Neural cell (in vitro differentiated cells): ENCODE measurements around the gene C7orf57.

Experiments
- EP300 ChIP-seq: fragments of 450-650 bp; conservative IDR thresholded peaks from 2 replicates; pipeline ENCODE4 v1.6.1; 2014; ENCODE audit warnings: antibody characterized with exemption, mild to moderate bottlenecking, moderate library complexity; ENCODE audit not compliant: poor library complexity, severe bottlenecking
- EZH2 ChIP-seq: fragments of 200-600, 300-800 bp; shearing (Covaris generic), sonication (generic); IDR thresholded peaks from 2 replicates; pipeline ENCODE4 v1.6.1; 2014; ENCODE audit warnings: antibody characterized with exemption, low read length, borderline replicate concordance, mild to moderate bottlenecking; ENCODE audit not compliant: insufficient read depth, poor library complexity, severe bottlenecking
- POLR2AphosphoS5 ChIP-seq: IDR thresholded peaks from 2 replicates; pipeline ENCODE4 v1.6.1; 2012
- TF ChIP-seq, protein P1 (sequence below): IDR thresholded peaks from 2 replicates; pipeline ENCODE4 v1.6.1; 2012; ENCODE audit warnings: borderline replicate concordance
- TF ChIP-seq, protein P2 (sequence below): fragments of 450-650 bp; IDR thresholded peaks from 2 replicates; pipeline ENCODE4 v1.5.1; 2014; ENCODE audit warnings: antibody characterized with exemption, mild to moderate bottlenecking, moderate library complexity; ENCODE audit not compliant: poor library complexity, severe bottlenecking

- TF ChIP-seq, protein P1, sequence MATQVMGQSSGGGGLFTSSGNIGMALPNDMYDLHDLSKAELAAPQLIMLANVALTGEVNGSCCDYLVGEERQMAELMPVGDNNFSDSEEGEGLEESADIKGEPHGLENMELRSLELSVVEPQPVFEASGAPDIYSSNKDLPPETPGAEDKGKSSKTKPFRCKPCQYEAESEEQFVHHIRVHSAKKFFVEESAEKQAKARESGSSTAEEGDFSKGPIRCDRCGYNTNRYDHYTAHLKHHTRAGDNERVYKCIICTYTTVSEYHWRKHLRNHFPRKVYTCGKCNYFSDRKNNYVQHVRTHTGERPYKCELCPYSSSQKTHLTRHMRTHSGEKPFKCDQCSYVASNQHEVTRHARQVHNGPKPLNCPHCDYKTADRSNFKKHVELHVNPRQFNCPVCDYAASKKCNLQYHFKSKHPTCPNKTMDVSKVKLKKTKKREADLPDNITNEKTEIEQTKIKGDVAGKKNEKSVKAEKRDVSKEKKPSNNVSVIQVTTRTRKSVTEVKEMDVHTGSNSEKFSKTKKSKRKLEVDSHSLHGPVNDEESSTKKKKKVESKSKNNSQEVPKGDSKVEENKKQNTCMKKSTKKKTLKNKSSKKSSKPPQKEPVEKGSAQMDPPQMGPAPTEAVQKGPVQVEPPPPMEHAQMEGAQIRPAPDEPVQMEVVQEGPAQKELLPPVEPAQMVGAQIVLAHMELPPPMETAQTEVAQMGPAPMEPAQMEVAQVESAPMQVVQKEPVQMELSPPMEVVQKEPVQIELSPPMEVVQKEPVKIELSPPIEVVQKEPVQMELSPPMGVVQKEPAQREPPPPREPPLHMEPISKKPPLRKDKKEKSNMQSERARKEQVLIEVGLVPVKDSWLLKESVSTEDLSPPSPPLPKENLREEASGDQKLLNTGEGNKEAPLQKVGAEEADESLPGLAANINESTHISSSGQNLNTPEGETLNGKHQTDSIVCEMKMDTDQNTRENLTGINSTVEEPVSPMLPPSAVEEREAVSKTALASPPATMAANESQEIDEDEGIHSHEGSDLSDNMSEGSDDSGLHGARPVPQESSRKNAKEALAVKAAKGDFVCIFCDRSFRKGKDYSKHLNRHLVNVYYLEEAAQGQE: no peak
- no peak for TF ChIP-seq EP300
- no peak for TF ChIP-seq POLR2AphosphoS5
- TF ChIP-seq, protein P2, sequence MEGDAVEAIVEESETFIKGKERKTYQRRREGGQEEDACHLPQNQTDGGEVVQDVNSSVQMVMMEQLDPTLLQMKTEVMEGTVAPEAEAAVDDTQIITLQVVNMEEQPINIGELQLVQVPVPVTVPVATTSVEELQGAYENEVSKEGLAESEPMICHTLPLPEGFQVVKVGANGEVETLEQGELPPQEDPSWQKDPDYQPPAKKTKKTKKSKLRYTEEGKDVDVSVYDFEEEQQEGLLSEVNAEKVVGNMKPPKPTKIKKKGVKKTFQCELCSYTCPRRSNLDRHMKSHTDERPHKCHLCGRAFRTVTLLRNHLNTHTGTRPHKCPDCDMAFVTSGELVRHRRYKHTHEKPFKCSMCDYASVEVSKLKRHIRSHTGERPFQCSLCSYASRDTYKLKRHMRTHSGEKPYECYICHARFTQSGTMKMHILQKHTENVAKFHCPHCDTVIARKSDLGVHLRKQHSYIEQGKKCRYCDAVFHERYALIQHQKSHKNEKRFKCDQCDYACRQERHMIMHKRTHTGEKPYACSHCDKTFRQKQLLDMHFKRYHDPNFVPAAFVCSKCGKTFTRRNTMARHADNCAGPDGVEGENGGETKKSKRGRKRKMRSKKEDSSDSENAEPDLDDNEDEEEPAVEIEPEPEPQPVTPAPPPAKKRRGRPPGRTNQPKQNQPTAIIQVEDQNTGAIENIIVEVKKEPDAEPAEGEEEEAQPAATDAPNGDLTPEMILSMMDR: no peak
- no peak for TF ChIP-seq EZH2
Measured at GRCh38 chr7:48041653-48041970, 6.3 kb downstream of the C7orf57 start.
